B cell (primary cell): ENCODE data around the gene AOC2. TPM values are rescaled to one million over a fixed set of nuclear protein-coding genes. Genes with fewer than 3 reads are reported as not detected.

Source experiments
- ATAC-seq: fragments of 200-7000 bp; cut with Tn5 transposase; one replicate; pipeline ENCODE4 v1.10.0; 2021; ENCODE audit warnings: low read depth, mild to moderate bottlenecking, moderate number of reproducible peaks, moderate library complexity
- CTCF ChIA-PET: fragments of 350-600 bp; sonication (Branson Sonifier 250); formaldehyde crosslinking; loops from one replicate; lab custom pipeline; 2021; ENCODE audit warnings: antibody characterized with exemption, inconsistent platforms; lab: Charles Lee
- POLR2A ChIA-PET: fragments of 350-600 bp; sonication (Branson Sonifier 250); formaldehyde crosslinking; loops from one replicate; lab custom pipeline; 2021; ENCODE audit warnings: antibody characterized with exemption; lab: Charles Lee
- DNase-seq: peaks from one replicate; pipeline ENCODE4 v3.0.0; 2013
- H2AFZ ChIP-seq: 2 replicates; pipeline ENCODE4 v1.6.1; 2012; ENCODE audit warnings: mild to moderate bottlenecking, low read depth, low read length; ENCODE audit not compliant: insufficient read depth, poor library complexity, severe bottlenecking
- H3K27ac ChIP-seq, 2 donors: 1 replicate in 1 of 2; 2 replicates in 1 of 2; pipeline ENCODE4 v1.5.1; 2012 to 2013; ENCODE audit warnings: low read length in 2 of 2, mild to moderate bottlenecking in 2 of 2, moderate library complexity in 1 of 2
- H3K27me3 ChIP-seq, 4 experiments: fragments of 200-600 bp in 1 of 4; sonication (generic) in 1 of 4; replicated peaks in 1 of 4; 1 replicate in 2 of 4; 2 replicates in 2 of 4; pipeline versions ENCODE4 v1.6.1 to v1.7.0; 2013 to 2016; ENCODE audit warnings: low read length in 3 of 4, mild to moderate bottlenecking in 2 of 4, mixed read lengths in 1 of 4, moderate library complexity in 1 of 4; ENCODE audit not compliant: insufficient read depth in 4 of 4, control insufficient read depth in 3 of 4; ENCODE audit errors: control extremely low read depth in 1 of 4
- H3K36me3 ChIP-seq, 2 experiments: replicated peaks in 1 of 2; 1 replicate in 1 of 2; 2 replicates in 1 of 2; pipeline versions ENCODE4 v1.6.1 to v1.7.1; 2013; ENCODE audit warnings: low read length in 1 of 2; ENCODE audit not compliant: insufficient read depth in 2 of 2, control insufficient read depth in 1 of 2; ENCODE audit errors: control extremely low read depth in 1 of 2, extremely low read depth in 1 of 2
- H3K4me1 ChIP-seq, 2 donors: fragments of 200-600 bp in 1 of 2; sonication (generic) in 1 of 2; 1 replicate in 1 of 2; 2 replicates in 1 of 2; pipeline versions ENCODE4 v1.5.1 to v1.6.1; 2013 to 2017; ENCODE audit warnings: low read length in 2 of 2; ENCODE audit not compliant: control insufficient read depth in 2 of 2, insufficient read depth in 2 of 2
- H3K4me2 ChIP-seq: replicated peaks from 2 replicates; pipeline ENCODE3; 2012; ENCODE audit warnings: mild to moderate bottlenecking, low read depth, low read length; ENCODE audit not compliant: poor library complexity, severe bottlenecking
- H3K4me3 ChIP-seq, 5 experiments: fragments of 200-600 bp in 1 of 5; sonication (generic) in 1 of 5; 1 replicate in 3 of 5; 2 replicates in 2 of 5; pipeline versions ENCODE4 v1.5.1 to v1.7.0; 2011 to 2016; ENCODE audit warnings: low read length in 4 of 5, mild to moderate bottlenecking in 4 of 5, low read depth in 2 of 5, control low read depth in 1 of 5, moderate library complexity in 1 of 5; ENCODE audit not compliant: insufficient read depth in 1 of 5; ENCODE audit errors: control extremely low read depth in 1 of 5, extremely low read depth in 1 of 5
- H3K79me2 ChIP-seq: fragments of 200-600 bp; sonication (generic); one replicate; pipeline ENCODE4 v1.6.0; 2016; ENCODE audit warnings: low read length; ENCODE audit not compliant: control insufficient read depth, insufficient read depth
- H3K9ac ChIP-seq: fragments of 200-600 bp; sonication (generic); 2 replicates; pipeline ENCODE4 v1.6.1; 2017; ENCODE audit warnings: mild to moderate bottlenecking, low read length, moderate library complexity
- H3K9me3 ChIP-seq, 3 donors: one replicate each; pipeline versions ENCODE4 v1.6.1 to v1.7.1; 2013; ENCODE audit warnings: low read length in 2 of 3; ENCODE audit not compliant: control insufficient read depth in 2 of 3, insufficient read depth in 1 of 3; ENCODE audit errors: control extremely low read depth in 1 of 3
- H4K20me1 ChIP-seq: 2 replicates; pipeline ENCODE4 v1.6.0; 2012; ENCODE audit warnings: mild to moderate bottlenecking, low read length; ENCODE audit not compliant: insufficient read depth, control insufficient read depth, poor library complexity, severe bottlenecking
- H3K27ac Mint-ChIP-seq: one replicate; pipeline ENCODE4 v1.8.0; 2021; ENCODE audit warnings: mixed read lengths
- H3K27me3 Mint-ChIP-seq: one replicate; pipeline ENCODE4 v1.8.0; 2021; ENCODE audit warnings: mixed read lengths
- H3K4me1 Mint-ChIP-seq: one replicate; pipeline ENCODE4 v1.8.0; 2021; ENCODE audit warnings: mixed read lengths
- H3K4me3 Mint-ChIP-seq: one replicate; pipeline ENCODE4 v1.8.0; 2021; ENCODE audit warnings: mixed read lengths
- H3K9me3 Mint-ChIP-seq: one replicate; pipeline ENCODE4 v1.8.0; 2022; ENCODE audit warnings: mixed read lengths; ENCODE audit not compliant: insufficient read depth
- EZH2 ChIP-seq: IDR thresholded peaks from 2 replicates; pipeline ENCODE4 v1.6.1; 2012; ENCODE audit warnings: borderline replicate concordance, low read depth, mild to moderate bottlenecking, moderate library complexity, low read length; ENCODE audit not compliant: insufficient read depth, poor library complexity, severe bottlenecking
- WGBS: methylation state at CpG from one replicate; pipeline ENCODE4 v1.1.5; 2013; ENCODE audit warnings: missing lambda C conversion rate; ENCODE audit not compliant: insufficient coverage; 5-methylcytosine and 5-hydroxymethylcytosine counted together
- intact Hi-C: fragments of 100-400 bp; cut with micrococcal nuclease; formaldehyde crosslinking; loops from one replicate; pipeline ENCODE4 v1.10.0; 2022
- polyA plus RNA-seq: library from polyadenylated mRNA; depleted of rRNA; stranded (reverse); fragments of >200 nt; gene quantifications from 2 replicates; pipeline ENCODE4 v1.2.3, GENCODE V29; 2012
- total RNA-seq, 2 donors: library from RNA; stranded (reverse); fragments of 120-200 nt in 1 of 2; gene quantifications; 1 replicate in 1 of 2; 2 replicates in 1 of 2; pipeline versions ENCODE4 v1.2.3 to v1.2.4, GENCODE V29; 2013 to 2022
- TF ChIP-seq, protein P1 (sequence below): fragments of 200-600 bp; IDR thresholded peaks from one replicate; pipeline ENCODE4 v1.8.0; 2022; ENCODE audit warnings: antibody characterized with exemption, mild to moderate bottlenecking

The AOC2 gene
- total and polyA plus RNA-seq, 2 donors (not counting 1 experiment from before 2014, with no cell fraction given) = 1.9 to 3.8 TPM

DNA sequence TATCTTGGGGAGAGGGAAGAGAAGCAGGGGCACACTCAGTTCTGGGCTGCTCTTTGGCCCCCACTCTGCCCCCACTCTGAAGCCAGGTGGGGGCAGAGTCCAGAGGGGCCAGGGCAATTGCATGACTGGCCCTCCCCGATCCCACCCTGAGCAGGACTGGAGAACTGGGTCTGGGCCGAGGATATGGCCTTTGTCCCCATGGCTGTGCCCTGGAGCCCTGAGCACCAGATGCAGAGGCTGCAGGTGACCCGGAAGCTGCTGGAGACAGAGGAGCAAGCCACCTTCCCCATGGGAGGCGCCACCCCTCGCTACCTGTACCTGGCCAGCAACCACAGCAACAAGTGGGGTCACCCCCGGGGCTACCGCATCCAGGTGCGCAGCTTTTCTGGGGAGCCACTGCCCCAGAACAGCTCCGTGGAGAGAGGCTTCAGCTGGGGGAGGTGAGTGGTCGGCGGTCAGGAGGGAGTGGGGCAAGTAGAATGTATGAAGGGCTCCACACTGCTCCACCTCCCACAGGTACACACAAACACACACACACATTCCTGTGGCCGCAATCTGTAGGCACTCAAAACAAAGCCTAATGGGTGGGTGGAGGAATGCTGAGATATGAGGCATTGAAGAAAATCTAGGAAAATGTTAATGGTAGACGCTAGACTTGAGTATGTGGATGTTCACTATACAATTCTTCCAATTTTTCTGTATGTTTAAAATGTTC, 28.0 kb downstream of the AOC2 start:
- Histone ChIP-seq H3K4me3 (no peak overlapping the region), H3K79me2 (no peaks in the 10 kb centered on the region), H3K4me2 (no peak overlapping the region), H3K36me3 (no peaks in the 10 kb centered on the region), H3K4me1 (no peaks in the 10 kb centered on the region), H2AFZ (no peak overlapping the region), H3K9ac (no peak overlapping the region), H3K9me3 (peaks cover 0 to 5% (median 4%) of the 10 kb centered on the region in 3 donors), H3K27ac (no peak overlapping the region), H3K27me3 (peaks cover 0 to 11% (median 0%) of the 10 kb centered on the region in 4 experiments), H4K20me1 (no peaks in the 10 kb centered on the region)
- peaks cover 24% of the 10 kb centered on the region for H3K27me3 Mint-ChIP-seq
- no peaks in the 10 kb centered on the region for H3K9me3 Mint-ChIP-seq
- TF ChIP-seq, protein P1, sequence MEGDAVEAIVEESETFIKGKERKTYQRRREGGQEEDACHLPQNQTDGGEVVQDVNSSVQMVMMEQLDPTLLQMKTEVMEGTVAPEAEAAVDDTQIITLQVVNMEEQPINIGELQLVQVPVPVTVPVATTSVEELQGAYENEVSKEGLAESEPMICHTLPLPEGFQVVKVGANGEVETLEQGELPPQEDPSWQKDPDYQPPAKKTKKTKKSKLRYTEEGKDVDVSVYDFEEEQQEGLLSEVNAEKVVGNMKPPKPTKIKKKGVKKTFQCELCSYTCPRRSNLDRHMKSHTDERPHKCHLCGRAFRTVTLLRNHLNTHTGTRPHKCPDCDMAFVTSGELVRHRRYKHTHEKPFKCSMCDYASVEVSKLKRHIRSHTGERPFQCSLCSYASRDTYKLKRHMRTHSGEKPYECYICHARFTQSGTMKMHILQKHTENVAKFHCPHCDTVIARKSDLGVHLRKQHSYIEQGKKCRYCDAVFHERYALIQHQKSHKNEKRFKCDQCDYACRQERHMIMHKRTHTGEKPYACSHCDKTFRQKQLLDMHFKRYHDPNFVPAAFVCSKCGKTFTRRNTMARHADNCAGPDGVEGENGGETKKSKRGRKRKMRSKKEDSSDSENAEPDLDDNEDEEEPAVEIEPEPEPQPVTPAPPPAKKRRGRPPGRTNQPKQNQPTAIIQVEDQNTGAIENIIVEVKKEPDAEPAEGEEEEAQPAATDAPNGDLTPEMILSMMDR = no peak
- TF ChIP-seq EZH2 = no peak
- H3K27ac Mint-ChIP-seq = no peak overlapping the region
- ATAC-seq = no peak
- intact Hi-C loops = no loop called here
- no peaks in the 10 kb centered on the region for H3K4me1 Mint-ChIP-seq
- WGBS = 95% methylated on average over 5 of the region's 13 CpGs
- CTCF ChIA-PET = no interaction called here
- no peak for DNase-seq
- no peak overlapping the region for H3K4me3 Mint-ChIP-seq
- POLR2A ChIA-PET = no interaction called here

GRCh38 chr17:42873315-42873714, 28.9 kb downstream of the AOC2 start:
- Mint-ChIP-seq H3K4me1 (no peaks in the 10 kb centered on the region), H3K27me3 (peaks cover 31% of the 10 kb centered on the region), H3K9me3 (no peaks in the 10 kb centered on the region), H3K4me3 (no peak overlapping the region), H3K27ac (no peak overlapping the region)
- no peak overlapping the region for H2AFZ ChIP-seq
- no peaks in the 10 kb centered on the region for H4K20me1 ChIP-seq
- H3K27ac ChIP-seq = no peak overlapping the region
- H3K4me1 ChIP-seq = no peaks in the 10 kb centered on the region
- peaks cover 0 to 5% (median 4%) of the 10 kb centered on the region in 3 donors for H3K9me3 ChIP-seq
- POLR2A ChIA-PET = no interaction called here
- H3K36me3 ChIP-seq = no peaks in the 10 kb centered on the region
- no peaks in the 10 kb centered on the region for H3K79me2 ChIP-seq
- H3K27me3 ChIP-seq = peaks cover 0 to 13% (median 0%) of the 10 kb centered on the region in 4 experiments
- TF ChIP-seq, protein P1 = no peak
- TF ChIP-seq EZH2 = no peak
- DNase-seq (no peak), ATAC-seq (no peak)
- no peak overlapping the region for H3K4me3 ChIP-seq
- 90% methylated on average over 4 of the region's 6 CpGs for WGBS
- no peak overlapping the region for H3K4me2 ChIP-seq
- CTCF ChIA-PET = no interaction called here
- no peak overlapping the region for H3K9ac ChIP-seq
- intact Hi-C loops = no loop called here
